HEK293 (cell line): ENCODE data around the gene HTR1D.
A peak's percentile ranks its signal among the peaks of the same experiment; 100 is the strongest.

Experiments
- BCL11A ChIP-seq: fragments of 450-650 bp; formaldehyde crosslinking; IDR thresholded peaks from 2 replicates; pipeline ENCODE4 v1.5.1; 2016; ENCODE audit warnings: low read depth, missing biosample characterization, missing genetic modification characterization
- GFI1B ChIP-seq: fragments of 450-650 bp; formaldehyde crosslinking; IDR thresholded peaks from 2 replicates; pipeline ENCODE4 v1.5.1; 2016; ENCODE audit warnings: missing biosample characterization, missing genetic modification characterization
- KLF8 ChIP-seq: fragments of 450-650 bp; formaldehyde crosslinking; IDR thresholded peaks from 2 replicates; pipeline ENCODE4 v1.5.1; 2016; ENCODE audit warnings: missing biosample characterization, missing genetic modification characterization
- MZF1 ChIP-seq: fragments of 450-650 bp; formaldehyde crosslinking; IDR thresholded peaks from 2 replicates; pipeline ENCODE4 v1.5.1; 2017; ENCODE audit warnings: missing biosample characterization, missing genetic modification characterization, borderline replicate concordance
- RBAK ChIP-seq: fragments of 450-650 bp; formaldehyde crosslinking; IDR thresholded peaks from 2 replicates; pipeline ENCODE4 v1.5.1; 2016; ENCODE audit warnings: missing biosample characterization, missing genetic modification characterization
- SP7 ChIP-seq: fragments of 450-650 bp; formaldehyde crosslinking; IDR thresholded peaks from 2 replicates; pipeline ENCODE4 v1.5.1; 2016; ENCODE audit warnings: missing biosample characterization, missing genetic modification characterization
- YY2 ChIP-seq: fragments of 450-650 bp; formaldehyde crosslinking; IDR thresholded peaks from 2 replicates; pipeline ENCODE4 v1.5.1; 2016; ENCODE audit warnings: missing biosample characterization, missing genetic modification characterization
- ZBTB8A ChIP-seq: fragments of 450-650 bp; formaldehyde crosslinking; IDR thresholded peaks from 2 replicates; pipeline ENCODE4 v1.5.1; 2016; ENCODE audit warnings: missing biosample characterization, missing genetic modification characterization
- ZNF112 ChIP-seq: fragments of 450-650 bp; formaldehyde crosslinking; IDR thresholded peaks from 2 replicates; pipeline ENCODE4 v1.5.0; 2017; ENCODE audit warnings: missing biosample characterization, missing genetic modification characterization
- ZNF146 ChIP-seq: fragments of 450-650 bp; formaldehyde crosslinking; IDR thresholded peaks from 2 replicates; pipeline ENCODE4 v1.5.1; 2016; ENCODE audit warnings: missing biosample characterization, missing genetic modification characterization
- ZNF157 ChIP-seq: fragments of 450-650 bp; formaldehyde crosslinking; IDR thresholded peaks from 2 replicates; pipeline ENCODE4 v1.5.1; 2016; ENCODE audit warnings: missing biosample characterization, missing genetic modification characterization
- ZNF2 ChIP-seq: fragments of 450-650 bp; formaldehyde crosslinking; IDR thresholded peaks from 2 replicates; pipeline ENCODE4 v1.5.1; 2016; ENCODE audit warnings: missing biosample characterization, missing genetic modification characterization
- ZNF239 ChIP-seq: fragments of 450-650 bp; formaldehyde crosslinking; IDR thresholded peaks from 2 replicates; pipeline ENCODE4 v1.5.1; 2016; ENCODE audit warnings: missing biosample characterization, missing genetic modification characterization
- ZNF473 ChIP-seq: fragments of 450-650 bp; formaldehyde crosslinking; IDR thresholded peaks from 2 replicates; pipeline ENCODE4 v1.5.1; 2017; ENCODE audit warnings: missing biosample characterization, missing genetic modification characterization
- ZNF501 ChIP-seq: fragments of 450-650 bp; formaldehyde crosslinking; IDR thresholded peaks from 2 replicates; pipeline ENCODE4 v1.5.1; 2016; ENCODE audit warnings: missing biosample characterization, missing genetic modification characterization
- ZNF549 ChIP-seq: fragments of 450-650 bp; IDR thresholded peaks from 2 replicates; pipeline ENCODE4 v1.5.1; 2018; ENCODE audit warnings: missing biosample characterization, missing genetic modification characterization, mild to moderate bottlenecking, inconsistent platforms, moderate library complexity
- ZNF600 ChIP-seq: fragments of 450-650 bp; formaldehyde crosslinking; IDR thresholded peaks from 2 replicates; pipeline ENCODE4 v1.5.1; 2016; ENCODE audit warnings: missing biosample characterization, missing genetic modification characterization
- ZNF623 ChIP-seq: fragments of 450-650 bp; formaldehyde crosslinking; IDR thresholded peaks from 2 replicates; pipeline ENCODE4 v1.5.1; 2016; ENCODE audit warnings: missing biosample characterization, missing genetic modification characterization
- ZNF629 ChIP-seq: fragments of 450-650 bp; formaldehyde crosslinking; IDR thresholded peaks from 2 replicates; pipeline ENCODE4 v1.5.1; 2017; ENCODE audit warnings: missing biosample characterization, missing genetic modification characterization
- ZNF707 ChIP-seq: fragments of 450-650 bp; formaldehyde crosslinking; IDR thresholded peaks from 2 replicates; pipeline ENCODE4 v1.5.1; 2016; ENCODE audit warnings: missing biosample characterization, missing genetic modification characterization
- ZNF843 ChIP-seq: fragments of 450-650 bp; formaldehyde crosslinking; IDR thresholded peaks from 2 replicates; pipeline ENCODE4 v1.5.1; 2016; ENCODE audit warnings: missing biosample characterization, missing genetic modification characterization
- ZXDB ChIP-seq: fragments of 450-650 bp; formaldehyde crosslinking; IDR thresholded peaks from 2 replicates; pipeline ENCODE4 v1.5.1; 2016; ENCODE audit warnings: missing biosample characterization, missing genetic modification characterization
- TF ChIP-seq, protein P1 (sequence below): fragments of 450-650 bp; formaldehyde crosslinking; IDR thresholded peaks from 2 replicates; pipeline ENCODE4 v1.5.1; 2017; ENCODE audit warnings: missing biosample characterization, missing genetic modification characterization
- TF ChIP-seq, protein P2 (sequence below): fragments of 450-650 bp; formaldehyde crosslinking; IDR thresholded peaks from 2 replicates; pipeline ENCODE4 v1.5.1; 2016; ENCODE audit warnings: missing biosample characterization, missing genetic modification characterization
- TF ChIP-seq, protein P3 (sequence below): fragments of 450-650 bp; formaldehyde crosslinking; IDR thresholded peaks from 2 replicates; pipeline ENCODE4 v1.5.1; 2016; ENCODE audit warnings: missing biosample characterization, missing genetic modification characterization, low read depth
- TF ChIP-seq, protein P4 (sequence below): fragments of 450-650 bp; formaldehyde crosslinking; IDR thresholded peaks from 2 replicates; pipeline ENCODE4 v1.5.1; 2016; ENCODE audit warnings: missing biosample characterization, missing genetic modification characterization
- TF ChIP-seq, protein P5 (sequence below): fragments of 450-650 bp; formaldehyde crosslinking; IDR thresholded peaks from 2 replicates; pipeline ENCODE4 v1.5.1; 2016; ENCODE audit warnings: missing biosample characterization, missing genetic modification characterization
- TF ChIP-seq, protein P6 (sequence below): fragments of 450-650 bp; formaldehyde crosslinking; IDR thresholded peaks from 2 replicates; pipeline ENCODE4 v1.5.1; 2017; ENCODE audit warnings: missing biosample characterization, missing genetic modification characterization
- TF ChIP-seq, protein P7 (sequence below): fragments of 450-650 bp; formaldehyde crosslinking; IDR thresholded peaks from 2 replicates; pipeline ENCODE4 v1.5.1; 2016; ENCODE audit warnings: missing biosample characterization, missing genetic modification characterization

The HTR1D gene

DNA sequence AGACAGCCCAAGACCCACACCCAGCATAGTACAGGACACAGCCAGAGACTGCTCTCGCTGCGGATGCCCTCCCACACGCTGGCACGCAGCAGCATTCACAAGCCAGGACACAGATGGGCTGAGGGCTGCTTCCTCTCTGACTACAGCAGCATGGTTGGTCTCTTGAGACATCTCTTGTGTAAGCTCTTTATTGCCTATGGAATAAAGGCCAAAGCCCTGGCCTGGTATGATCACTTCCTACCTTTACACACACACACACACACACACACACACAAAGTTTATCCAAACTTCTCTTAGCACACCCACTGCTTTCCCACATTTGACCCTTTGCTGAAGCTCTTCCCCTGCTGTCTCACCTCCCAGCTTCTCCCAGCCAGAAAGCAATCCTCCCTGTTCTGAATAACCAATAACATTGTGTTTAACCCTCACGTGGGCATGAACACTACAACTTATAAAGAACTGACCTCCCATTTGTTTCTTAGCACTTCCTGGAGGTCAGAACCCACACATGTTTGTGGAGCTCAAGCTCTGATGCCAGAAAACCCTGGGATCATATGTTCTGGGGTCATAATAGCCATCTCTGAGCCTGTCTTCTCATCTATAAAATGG, 47.5 kb downstream of the HTR1D start (continued):
- TF ChIP-seq ZNF707 (tag by site-specific recombination) (no peak), ZNF112 (tag by site-specific recombination) (no peak), ZBTB8A (no peak), SP7 (tag by site-specific recombination) (peak; percentile 74), BCL11A (tag by site-specific recombination) (no peak), KLF8 (tag by site-specific recombination) (peak; percentile 62), ZNF239 (tag by site-specific recombination) (no peak), ZNF843 (tag by site-specific recombination) (no peak), MZF1 (tag by site-specific recombination) (0 out of 2 replicates have a peak, but pooled peaks have one; percentile 2), ZNF629 (tag by site-specific recombination) (no peak), ZNF2 (tag by site-specific recombination) (peak; percentile 17; the same call in 1 of the 2 replicates), ZNF623 (tag by site-specific recombination) (no peak), ZXDB (tag by site-specific recombination) (0 out of 2 replicates have a peak, but pooled peaks have one; percentile 36), RBAK (tag by site-specific recombination) (no peak), ZNF549 (no peak), ZNF473 (tag by site-specific recombination) (no peak), ZNF157 (tag by site-specific recombination) (no peak), ZNF600 (tag by site-specific recombination) (peak; percentile 75), YY2 (tag by site-specific recombination) (no peak), ZNF501 (tag by site-specific recombination) (no peak), GFI1B (tag by site-specific recombination) (no peak), ZNF146 (no peak)
- TF ChIP-seq, protein P1, sequence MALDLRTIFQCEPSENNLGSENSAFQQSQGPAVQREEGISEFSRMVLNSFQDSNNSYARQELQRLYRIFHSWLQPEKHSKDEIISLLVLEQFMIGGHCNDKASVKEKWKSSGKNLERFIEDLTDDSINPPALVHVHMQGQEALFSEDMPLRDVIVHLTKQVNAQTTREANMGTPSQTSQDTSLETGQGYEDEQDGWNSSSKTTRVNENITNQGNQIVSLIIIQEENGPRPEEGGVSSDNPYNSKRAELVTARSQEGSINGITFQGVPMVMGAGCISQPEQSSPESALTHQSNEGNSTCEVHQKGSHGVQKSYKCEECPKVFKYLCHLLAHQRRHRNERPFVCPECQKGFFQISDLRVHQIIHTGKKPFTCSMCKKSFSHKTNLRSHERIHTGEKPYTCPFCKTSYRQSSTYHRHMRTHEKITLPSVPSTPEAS = peak; percentile 87
- TF ChIP-seq, protein P2, sequence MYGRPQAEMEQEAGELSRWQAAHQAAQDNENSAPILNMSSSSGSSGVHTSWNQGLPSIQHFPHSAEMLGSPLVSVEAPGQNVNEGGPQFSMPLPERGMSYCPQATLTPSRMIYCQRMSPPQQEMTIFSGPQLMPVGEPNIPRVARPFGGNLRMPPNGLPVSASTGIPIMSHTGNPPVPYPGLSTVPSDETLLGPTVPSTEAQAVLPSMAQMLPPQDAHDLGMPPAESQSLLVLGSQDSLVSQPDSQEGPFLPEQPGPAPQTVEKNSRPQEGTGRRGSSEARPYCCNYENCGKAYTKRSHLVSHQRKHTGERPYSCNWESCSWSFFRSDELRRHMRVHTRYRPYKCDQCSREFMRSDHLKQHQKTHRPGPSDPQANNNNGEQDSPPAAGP (tag by site-specific recombination) = no peak
- TF ChIP-seq, protein P3, sequence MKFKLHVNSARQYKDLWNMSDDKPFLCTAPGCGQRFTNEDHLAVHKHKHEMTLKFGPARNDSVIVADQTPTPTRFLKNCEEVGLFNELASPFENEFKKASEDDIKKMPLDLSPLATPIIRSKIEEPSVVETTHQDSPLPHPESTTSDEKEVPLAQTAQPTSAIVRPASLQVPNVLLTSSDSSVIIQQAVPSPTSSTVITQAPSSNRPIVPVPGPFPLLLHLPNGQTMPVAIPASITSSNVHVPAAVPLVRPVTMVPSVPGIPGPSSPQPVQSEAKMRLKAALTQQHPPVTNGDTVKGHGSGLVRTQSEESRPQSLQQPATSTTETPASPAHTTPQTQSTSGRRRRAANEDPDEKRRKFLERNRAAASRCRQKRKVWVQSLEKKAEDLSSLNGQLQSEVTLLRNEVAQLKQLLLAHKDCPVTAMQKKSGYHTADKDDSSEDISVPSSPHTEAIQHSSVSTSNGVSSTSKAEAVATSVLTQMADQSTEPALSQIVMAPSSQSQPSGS (tag by site-specific recombination) = no peak
- TF ChIP-seq, protein P4, sequence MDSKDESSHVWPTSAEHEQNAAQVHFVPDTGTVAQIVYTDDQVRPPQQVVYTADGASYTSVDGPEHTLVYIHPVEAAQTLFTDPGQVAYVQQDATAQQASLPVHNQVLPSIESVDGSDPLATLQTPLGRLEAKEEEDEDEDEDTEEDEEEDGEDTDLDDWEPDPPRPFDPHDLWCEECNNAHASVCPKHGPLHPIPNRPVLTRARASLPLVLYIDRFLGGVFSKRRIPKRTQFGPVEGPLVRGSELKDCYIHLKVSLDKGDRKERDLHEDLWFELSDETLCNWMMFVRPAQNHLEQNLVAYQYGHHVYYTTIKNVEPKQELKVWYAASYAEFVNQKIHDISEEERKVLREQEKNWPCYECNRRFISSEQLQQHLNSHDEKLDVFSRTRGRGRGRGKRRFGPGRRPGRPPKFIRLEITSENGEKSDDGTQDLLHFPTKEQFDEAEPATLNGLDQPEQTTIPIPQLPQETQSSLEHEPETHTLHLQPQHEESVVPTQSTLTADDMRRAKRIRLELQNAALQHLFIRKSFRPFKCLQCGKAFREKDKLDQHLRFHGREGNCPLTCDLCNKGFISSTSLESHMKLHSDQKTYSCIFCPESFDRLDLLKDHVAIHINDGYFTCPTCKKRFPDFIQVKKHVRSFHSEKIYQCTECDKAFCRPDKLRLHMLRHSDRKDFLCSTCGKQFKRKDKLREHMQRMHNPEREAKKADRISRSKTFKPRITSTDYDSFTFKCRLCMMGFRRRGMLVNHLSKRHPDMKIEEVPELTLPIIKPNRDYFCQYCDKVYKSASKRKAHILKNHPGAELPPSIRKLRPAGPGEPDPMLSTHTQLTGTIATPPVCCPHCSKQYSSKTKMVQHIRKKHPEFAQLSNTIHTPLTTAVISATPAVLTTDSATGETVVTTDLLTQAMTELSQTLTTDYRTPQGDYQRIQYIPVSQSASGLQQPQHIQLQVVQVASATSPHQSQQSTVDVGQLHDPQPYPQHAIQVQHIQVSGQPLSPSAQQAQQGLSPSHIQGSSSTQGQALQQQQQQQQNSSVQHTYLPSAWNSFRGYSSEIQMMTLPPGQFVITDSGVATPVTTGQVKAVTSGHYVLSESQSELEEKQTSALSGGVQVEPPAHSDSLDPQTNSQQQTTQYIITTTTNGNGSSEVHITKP (tag by site-specific recombination) = peak; percentile 34; the same call in 1 of the 2 replicates
- TF ChIP-seq, protein P5, sequence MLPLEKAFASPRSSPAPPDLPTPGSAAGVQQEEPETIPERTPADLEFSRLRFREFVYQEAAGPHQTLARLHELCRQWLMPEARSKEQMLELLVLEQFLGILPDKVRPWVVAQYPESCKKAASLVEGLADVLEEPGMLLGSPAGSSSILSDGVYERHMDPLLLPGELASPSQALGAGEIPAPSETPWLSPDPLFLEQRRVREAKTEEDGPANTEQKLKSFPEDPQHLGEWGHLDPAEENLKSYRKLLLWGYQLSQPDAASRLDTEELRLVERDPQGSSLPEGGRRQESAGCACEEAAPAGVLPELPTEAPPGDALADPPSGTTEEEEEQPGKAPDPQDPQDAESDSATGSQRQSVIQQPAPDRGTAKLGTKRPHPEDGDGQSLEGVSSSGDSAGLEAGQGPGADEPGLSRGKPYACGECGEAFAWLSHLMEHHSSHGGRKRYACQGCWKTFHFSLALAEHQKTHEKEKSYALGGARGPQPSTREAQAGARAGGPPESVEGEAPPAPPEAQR (tag by site-specific recombination) = no peak
- TF ChIP-seq, protein P6, sequence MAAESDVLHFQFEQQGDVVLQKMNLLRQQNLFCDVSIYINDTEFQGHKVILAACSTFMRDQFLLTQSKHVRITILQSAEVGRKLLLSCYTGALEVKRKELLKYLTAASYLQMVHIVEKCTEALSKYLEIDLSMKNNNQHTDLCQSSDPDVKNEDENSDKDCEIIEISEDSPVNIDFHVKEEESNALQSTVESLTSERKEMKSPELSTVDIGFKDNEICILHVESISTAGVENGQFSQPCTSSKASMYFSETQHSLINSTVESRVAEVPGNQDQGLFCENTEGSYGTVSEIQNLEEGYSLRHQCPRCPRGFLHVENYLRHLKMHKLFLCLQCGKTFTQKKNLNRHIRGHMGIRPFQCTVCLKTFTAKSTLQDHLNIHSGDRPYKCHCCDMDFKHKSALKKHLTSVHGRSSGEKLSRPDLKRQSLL = no peak
- TF ChIP-seq, protein P7, sequence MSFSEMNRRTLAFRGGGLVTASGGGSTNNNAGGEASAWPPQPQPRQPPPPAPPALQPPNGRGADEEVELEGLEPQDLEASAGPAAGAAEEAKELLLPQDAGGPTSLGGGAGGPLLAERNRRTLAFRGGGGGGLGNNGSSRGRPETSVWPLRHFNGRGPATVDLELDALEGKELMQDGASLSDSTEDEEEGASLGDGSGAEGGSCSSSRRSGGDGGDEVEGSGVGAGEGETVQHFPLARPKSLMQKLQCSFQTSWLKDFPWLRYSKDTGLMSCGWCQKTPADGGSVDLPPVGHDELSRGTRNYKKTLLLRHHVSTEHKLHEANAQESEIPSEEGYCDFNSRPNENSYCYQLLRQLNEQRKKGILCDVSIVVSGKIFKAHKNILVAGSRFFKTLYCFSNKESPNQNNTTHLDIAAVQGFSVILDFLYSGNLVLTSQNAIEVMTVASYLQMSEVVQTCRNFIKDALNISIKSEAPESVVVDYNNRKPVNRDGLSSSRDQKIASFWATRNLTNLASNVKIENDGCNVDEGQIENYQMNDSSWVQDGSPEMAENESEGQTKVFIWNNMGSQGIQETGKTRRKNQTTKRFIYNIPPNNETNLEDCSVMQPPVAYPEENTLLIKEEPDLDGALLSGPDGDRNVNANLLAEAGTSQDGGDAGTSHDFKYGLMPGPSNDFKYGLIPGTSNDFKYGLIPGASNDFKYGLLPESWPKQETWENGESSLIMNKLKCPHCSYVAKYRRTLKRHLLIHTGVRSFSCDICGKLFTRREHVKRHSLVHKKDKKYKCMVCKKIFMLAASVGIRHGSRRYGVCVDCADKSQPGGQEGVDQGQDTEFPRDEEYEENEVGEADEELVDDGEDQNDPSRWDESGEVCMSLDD (tag by site-specific recombination) = no peak
